ENCODE data around the gene CACNA1C. TPM values are rescaled to one million over a fixed set of nuclear protein-coding genes. Genes with fewer than 3 reads are reported as not detected.

Gene CACNA1C
- total and polyA plus RNA-seq, 10 of the 15 experiments (the other 5 are each of a cell fraction or from before 2014, with no cell fraction given), result under 0.01 to 0.15 (median 0.09) TPM; not detected in 5

DNA sequence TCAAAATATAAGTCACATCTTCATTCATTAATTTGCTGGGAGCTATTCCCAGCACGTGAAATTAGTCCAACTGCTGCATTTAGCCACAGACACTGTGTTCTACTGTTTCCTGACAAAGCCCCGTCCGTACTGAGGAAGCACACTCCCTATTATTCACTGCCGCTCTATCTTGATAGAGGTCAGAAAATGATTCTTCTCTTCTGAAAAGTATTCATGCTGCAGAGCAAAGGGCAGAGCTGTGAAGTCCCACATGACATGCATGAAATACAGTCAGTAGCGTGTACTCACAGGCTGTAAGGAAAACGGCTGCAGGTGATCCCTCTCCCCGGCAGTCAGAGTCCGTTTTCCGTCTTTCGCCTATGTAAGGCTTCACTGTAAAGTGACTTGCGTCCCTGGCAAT, 439.4 kb downstream of the CACNA1C start:
- Histone ChIP-seq H3K79me2 (ENCODE audit: control insufficient read depth, insufficient read depth, low read length) (no peaks in the 10 kb centered on the region), H3K4me3 (no peak overlapping the region), H3K27ac (ENCODE audit: control insufficient read depth, insufficient read depth) (no peak overlapping the region), H3K27me3 (replicated peaks in 1 of 2; ENCODE audit: control insufficient read depth in 2 of 2, insufficient read depth in 2 of 2, low read length in 1 of 2) (peaks cover 0 to 5% of the 10 kb centered on the region in 2 experiments; a peak in 3 of 4 replicates), H2AFZ (ENCODE audit: control insufficient read depth, low read depth, low read length) (no peak overlapping the region), H3K4me2 (ENCODE audit: control insufficient read depth, insufficient read depth) (no peak overlapping the region), H4K20me1 (ENCODE audit: control insufficient read depth, insufficient read depth) (no peaks in the 10 kb centered on the region), H3K9me3 (replicated peaks; ENCODE audit: control insufficient read depth, insufficient read depth, low read length) (no peaks in the 10 kb centered on the region), H3K4me1 (ENCODE audit: control insufficient read depth, insufficient read depth, low read length) (no peaks in the 10 kb centered on the region), H3K36me3 (ENCODE audit: control insufficient read depth in 2 of 2, insufficient read depth in 2 of 2, low read length in 1 of 2) (no peaks in the 10 kb centered on the region), H3K9ac (ENCODE audit: control insufficient read depth, insufficient read depth, low read length) (no peak overlapping the region)
- ChIA-PET CTCF (no interaction called here), POLR2A (no interaction called here), RAD21 (ENCODE audit: unreplicated experiment) (no interaction called here), SMC1A (ENCODE audit: uncharacterized antibody, unreplicated experiment) (no interaction called here)
- intact Hi-C loops (cut with micrococcal nuclease; ENCODE audit: unreplicated experiment) (no loop called here), in situ Hi-C loops (cut with MboI) (no loop called here)
- ATAC-seq (no peak), FAIRE-seq (no peak), DNase-seq (ENCODE audit: low read depth, low spot score) (no peak)
- WGBS (ENCODE audit: insufficient coverage, insufficient replicate concordance, low lambda C conversion rate, missing lambda C conversion rate), result 48% methylated on average over 11 of the region's 11 CpGs
- BruUV-seq (replicated peaks), result no TSS peak
- no peak for TF ChIP-seq DPF2 (IDR thresholded peaks at IDR 0.05)
- TF ChIP-seq NFIC (IDR thresholded peaks at IDR 0.05; ENCODE audit: low read depth, low read length), result no peak
- TF ChIP-seq POU2F2 (IDR thresholded peaks at IDR 0.05; ENCODE audit: borderline replicate concordance, low read depth, low read length), result no peak
- TF ChIP-seq BRCA1 (IDR thresholded peaks at IDR 0.05; ENCODE audit: low read depth, low read length), result no peak
- TF ChIP-seq, protein P1, sequence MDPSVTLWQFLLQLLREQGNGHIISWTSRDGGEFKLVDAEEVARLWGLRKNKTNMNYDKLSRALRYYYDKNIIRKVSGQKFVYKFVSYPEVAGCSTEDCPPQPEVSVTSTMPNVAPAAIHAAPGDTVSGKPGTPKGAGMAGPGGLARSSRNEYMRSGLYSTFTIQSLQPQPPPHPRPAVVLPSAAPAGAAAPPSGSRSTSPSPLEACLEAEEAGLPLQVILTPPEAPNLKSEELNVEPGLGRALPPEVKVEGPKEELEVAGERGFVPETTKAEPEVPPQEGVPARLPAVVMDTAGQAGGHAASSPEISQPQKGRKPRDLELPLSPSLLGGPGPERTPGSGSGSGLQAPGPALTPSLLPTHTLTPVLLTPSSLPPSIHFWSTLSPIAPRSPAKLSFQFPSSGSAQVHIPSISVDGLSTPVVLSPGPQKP (IDR thresholded peaks at IDR 0.05; ENCODE audit: low read depth, low read length), result no peak
- TF ChIP-seq LARP7 (IDR thresholded peaks at IDR 0.05), result no peak
- TF ChIP-seq IRF4 (IDR thresholded peaks at IDR 0.05; ENCODE audit: low read depth, low read length), result no peak
- TF ChIP-seq, protein P2, sequence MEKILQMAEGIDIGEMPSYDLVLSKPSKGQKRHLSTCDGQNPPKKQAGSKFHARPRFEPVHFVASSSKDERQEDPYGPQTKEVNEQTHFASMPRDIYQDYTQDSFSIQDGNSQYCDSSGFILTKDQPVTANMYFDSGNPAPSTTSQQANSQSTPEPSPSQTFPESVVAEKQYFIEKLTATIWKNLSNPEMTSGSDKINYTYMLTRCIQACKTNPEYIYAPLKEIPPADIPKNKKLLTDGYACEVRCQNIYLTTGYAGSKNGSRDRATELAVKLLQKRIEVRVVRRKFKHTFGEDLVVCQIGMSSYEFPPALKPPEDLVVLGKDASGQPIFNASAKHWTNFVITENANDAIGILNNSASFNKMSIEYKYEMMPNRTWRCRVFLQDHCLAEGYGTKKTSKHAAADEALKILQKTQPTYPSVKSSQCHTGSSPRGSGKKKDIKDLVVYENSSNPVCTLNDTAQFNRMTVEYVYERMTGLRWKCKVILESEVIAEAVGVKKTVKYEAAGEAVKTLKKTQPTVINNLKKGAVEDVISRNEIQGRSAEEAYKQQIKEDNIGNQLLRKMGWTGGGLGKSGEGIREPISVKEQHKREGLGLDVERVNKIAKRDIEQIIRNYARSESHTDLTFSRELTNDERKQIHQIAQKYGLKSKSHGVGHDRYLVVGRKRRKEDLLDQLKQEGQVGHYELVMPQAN (conservative IDR thresholded peaks at IDR 0.05), result no peak
- no peak for TF ChIP-seq SMC3 (IDR thresholded peaks at IDR 0.05; ENCODE audit: borderline replicate concordance, low read length)
- TF ChIP-seq SPI1 (IDR thresholded peaks at IDR 0.05; ENCODE audit: borderline replicate concordance, insufficient read depth, low read depth, low read length), result no peak
- TF ChIP-seq, protein P3, sequence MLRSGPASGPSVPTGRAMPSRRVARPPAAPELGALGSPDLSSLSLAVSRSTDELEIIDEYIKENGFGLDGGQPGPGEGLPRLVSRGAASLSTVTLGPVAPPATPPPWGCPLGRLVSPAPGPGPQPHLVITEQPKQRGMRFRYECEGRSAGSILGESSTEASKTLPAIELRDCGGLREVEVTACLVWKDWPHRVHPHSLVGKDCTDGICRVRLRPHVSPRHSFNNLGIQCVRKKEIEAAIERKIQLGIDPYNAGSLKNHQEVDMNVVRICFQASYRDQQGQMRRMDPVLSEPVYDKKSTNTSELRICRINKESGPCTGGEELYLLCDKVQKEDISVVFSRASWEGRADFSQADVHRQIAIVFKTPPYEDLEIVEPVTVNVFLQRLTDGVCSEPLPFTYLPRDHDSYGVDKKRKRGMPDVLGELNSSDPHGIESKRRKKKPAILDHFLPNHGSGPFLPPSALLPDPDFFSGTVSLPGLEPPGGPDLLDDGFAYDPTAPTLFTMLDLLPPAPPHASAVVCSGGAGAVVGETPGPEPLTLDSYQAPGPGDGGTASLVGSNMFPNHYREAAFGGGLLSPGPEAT (IDR thresholded peaks at IDR 0.05; ENCODE audit: low read depth), result no peak
- TF ChIP-seq, protein P4, sequence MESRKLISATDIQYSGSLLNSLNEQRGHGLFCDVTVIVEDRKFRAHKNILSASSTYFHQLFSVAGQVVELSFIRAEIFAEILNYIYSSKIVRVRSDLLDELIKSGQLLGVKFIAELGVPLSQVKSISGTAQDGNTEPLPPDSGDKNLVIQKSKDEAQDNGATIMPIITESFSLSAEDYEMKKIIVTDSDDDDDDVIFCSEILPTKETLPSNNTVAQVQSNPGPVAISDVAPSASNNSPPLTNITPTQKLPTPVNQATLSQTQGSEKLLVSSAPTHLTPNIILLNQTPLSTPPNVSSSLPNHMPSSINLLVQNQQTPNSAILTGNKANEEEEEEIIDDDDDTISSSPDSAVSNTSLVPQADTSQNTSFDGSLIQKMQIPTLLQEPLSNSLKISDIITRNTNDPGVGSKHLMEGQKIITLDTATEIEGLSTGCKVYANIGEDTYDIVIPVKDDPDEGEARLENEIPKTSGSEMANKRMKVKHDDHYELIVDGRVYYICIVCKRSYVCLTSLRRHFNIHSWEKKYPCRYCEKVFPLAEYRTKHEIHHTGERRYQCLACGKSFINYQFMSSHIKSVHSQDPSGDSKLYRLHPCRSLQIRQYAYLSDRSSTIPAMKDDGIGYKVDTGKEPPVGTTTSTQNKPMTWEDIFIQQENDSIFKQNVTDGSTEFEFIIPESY (IDR thresholded peaks at IDR 0.05), result no peak
- TF ChIP-seq ZNF274 (IDR thresholded peaks at IDR 0.05; ENCODE audit: insufficient read depth, insufficient read length), result no peak
- TF ChIP-seq, protein P5, sequence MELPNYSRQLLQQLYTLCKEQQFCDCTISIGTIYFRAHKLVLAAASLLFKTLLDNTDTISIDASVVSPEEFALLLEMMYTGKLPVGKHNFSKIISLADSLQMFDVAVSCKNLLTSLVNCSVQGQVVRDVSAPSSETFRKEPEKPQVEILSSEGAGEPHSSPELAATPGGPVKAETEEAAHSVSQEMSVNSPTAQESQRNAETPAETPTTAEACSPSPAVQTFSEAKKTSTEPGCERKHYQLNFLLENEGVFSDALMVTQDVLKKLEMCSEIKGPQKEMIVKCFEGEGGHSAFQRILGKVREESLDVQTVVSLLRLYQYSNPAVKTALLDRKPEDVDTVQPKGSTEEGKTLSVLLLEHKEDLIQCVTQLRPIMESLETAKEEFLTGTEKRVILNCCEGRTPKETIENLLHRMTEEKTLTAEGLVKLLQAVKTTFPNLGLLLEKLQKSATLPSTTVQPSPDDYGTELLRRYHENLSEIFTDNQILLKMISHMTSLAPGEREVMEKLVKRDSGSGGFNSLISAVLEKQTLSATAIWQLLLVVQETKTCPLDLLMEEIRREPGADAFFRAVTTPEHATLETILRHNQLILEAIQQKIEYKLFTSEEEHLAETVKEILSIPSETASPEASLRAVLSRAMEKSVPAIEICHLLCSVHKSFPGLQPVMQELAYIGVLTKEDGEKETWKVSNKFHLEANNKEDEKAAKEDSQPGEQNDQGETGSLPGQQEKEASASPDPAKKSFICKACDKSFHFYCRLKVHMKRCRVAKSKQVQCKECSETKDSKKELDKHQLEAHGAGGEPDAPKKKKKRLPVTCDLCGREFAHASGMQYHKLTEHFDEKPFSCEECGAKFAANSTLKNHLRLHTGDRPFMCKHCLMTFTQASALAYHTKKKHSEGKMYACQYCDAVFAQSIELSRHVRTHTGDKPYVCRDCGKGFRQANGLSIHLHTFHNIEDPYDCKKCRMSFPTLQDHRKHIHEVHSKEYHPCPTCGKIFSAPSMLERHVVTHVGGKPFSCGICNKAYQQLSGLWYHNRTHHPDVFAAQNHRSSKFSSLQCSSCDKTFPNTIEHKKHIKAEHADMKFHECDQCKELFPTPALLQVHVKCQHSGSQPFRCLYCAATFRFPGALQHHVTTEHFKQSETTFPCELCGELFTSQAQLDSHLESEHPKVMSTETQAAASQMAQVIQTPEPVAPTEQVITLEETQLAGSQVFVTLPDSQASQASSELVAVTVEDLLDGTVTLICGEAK (IDR thresholded peaks at IDR 0.05; ENCODE audit: borderline replicate concordance), result no peak
- no peak for TF ChIP-seq RAD51 (IDR thresholded peaks at IDR 0.05)

All from GM12878 (cell line).